Measurements from ENCODE around the gene ANKFY1.

The ANKFY1 gene

DNA sequence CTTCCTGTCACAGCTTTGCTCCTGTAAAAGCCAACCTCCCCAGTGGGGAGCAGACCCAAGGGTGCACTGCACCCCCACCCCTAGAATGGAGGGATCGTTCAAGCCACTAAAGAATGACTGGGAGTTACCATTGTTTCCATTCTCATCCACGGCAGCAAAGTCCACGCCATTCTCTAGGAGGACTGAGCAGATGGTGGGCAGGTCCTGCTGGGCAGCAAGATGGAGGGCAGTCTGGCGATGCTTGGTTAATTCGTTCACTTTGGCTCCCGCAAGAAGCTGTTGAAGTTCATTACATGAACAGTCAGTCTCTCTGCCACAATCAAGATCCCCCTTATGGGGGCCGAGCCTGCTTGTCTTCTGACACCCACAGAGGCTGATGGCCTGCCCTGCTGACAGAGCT is 90.0 kb downstream of the ANKFY1 start:
- H3K4me2 ChIP-seq (ENCODE audit: insufficient read depth, low read length), result no peak overlapping the region
- no peak overlapping the region for H3K4me3 ChIP-seq (ENCODE audit: low read depth in 1 of 2, low read length in 2 of 2)
- no peak for TF ChIP-seq EZH2 (IDR thresholded peaks at IDR 0.05; ENCODE audit: borderline replicate concordance, low read depth, low read length, severe bottlenecking)
- TF ChIP-seq, protein P1, sequence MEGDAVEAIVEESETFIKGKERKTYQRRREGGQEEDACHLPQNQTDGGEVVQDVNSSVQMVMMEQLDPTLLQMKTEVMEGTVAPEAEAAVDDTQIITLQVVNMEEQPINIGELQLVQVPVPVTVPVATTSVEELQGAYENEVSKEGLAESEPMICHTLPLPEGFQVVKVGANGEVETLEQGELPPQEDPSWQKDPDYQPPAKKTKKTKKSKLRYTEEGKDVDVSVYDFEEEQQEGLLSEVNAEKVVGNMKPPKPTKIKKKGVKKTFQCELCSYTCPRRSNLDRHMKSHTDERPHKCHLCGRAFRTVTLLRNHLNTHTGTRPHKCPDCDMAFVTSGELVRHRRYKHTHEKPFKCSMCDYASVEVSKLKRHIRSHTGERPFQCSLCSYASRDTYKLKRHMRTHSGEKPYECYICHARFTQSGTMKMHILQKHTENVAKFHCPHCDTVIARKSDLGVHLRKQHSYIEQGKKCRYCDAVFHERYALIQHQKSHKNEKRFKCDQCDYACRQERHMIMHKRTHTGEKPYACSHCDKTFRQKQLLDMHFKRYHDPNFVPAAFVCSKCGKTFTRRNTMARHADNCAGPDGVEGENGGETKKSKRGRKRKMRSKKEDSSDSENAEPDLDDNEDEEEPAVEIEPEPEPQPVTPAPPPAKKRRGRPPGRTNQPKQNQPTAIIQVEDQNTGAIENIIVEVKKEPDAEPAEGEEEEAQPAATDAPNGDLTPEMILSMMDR (IDR thresholded peaks at IDR 0.05; ENCODE audit: borderline replicate concordance, extremely low read depth, low read length, poor library complexity, severe bottlenecking), result no peak
- ATAC-seq (ENCODE audit: insufficient read depth, low read depth) (no peak), DNase-seq (no peak)
- no peaks in the 10 kb centered on the region for H3K9me3 ChIP-seq (ENCODE audit: insufficient read depth, low read length, severe bottlenecking)
- no peaks in the 10 kb centered on the region; the same call in 1 of the 2 replicates for H3K4me1 ChIP-seq (ENCODE audit: insufficient read depth, low read length)
- no peaks in the 10 kb centered on the region for H3K79me2 ChIP-seq (ENCODE audit: insufficient read depth, low read length)
- no peaks in the 10 kb centered on the region for H3K27me3 ChIP-seq (ENCODE audit: insufficient read depth, low read length, poor library complexity)
- H3K36me3 ChIP-seq (ENCODE audit: insufficient read depth, low read length), result peaks cover 99% of the 10 kb centered on the region
- H2AFZ ChIP-seq (ENCODE audit: low read depth, low read length), result no peak overlapping the region
- no peak overlapping the region for H3K9ac ChIP-seq (ENCODE audit: low read depth, low read length)
- peaks cover 5% of the 10 kb centered on the region for H4K20me1 ChIP-seq (ENCODE audit: insufficient read depth, low read length)
- no peak overlapping the region for H3K27ac ChIP-seq (ENCODE audit: low read length)

DNA sequence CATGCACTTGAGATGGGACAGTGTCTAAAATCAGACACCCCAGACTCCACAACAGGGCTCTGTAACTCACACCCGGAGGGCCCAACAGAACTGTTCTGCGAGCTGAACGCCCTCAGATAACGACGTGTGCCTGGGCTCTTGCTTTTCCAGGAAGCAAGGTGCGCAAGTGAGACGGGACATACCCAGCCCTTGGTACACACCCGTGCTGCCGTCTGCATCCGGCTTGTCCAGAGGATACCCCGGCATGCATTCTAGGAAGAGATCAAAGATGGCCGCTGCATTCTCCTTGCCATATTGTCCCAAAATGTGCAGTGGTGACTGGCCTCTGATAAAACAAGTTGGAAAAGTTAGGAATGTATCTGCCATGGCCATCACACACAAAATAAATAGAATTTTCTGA is 91.4 kb downstream of the ANKFY1 start:
- no peak for TF ChIP-seq EZH2 (IDR thresholded peaks at IDR 0.05; ENCODE audit: borderline replicate concordance, low read depth, low read length, severe bottlenecking)
- TF ChIP-seq, protein P1 (IDR thresholded peaks at IDR 0.05; ENCODE audit: borderline replicate concordance, extremely low read depth, low read length, poor library complexity, severe bottlenecking), result no peak
- Histone ChIP-seq H3K4me3 (ENCODE audit: low read depth in 1 of 2, low read length in 2 of 2) (no peak overlapping the region), H3K9ac (ENCODE audit: low read depth, low read length) (no peak overlapping the region), H3K27ac (ENCODE audit: low read length) (no peak overlapping the region), H3K4me1 (ENCODE audit: insufficient read depth, low read length) (no peaks in the 10 kb centered on the region; the same call in 1 of the 2 replicates), H3K36me3 (ENCODE audit: insufficient read depth, low read length) (peaks cover 97% of the 10 kb centered on the region), H3K79me2 (ENCODE audit: insufficient read depth, low read length) (no peaks in the 10 kb centered on the region), H3K27me3 (ENCODE audit: insufficient read depth, low read length, poor library complexity) (no peaks in the 10 kb centered on the region), H3K4me2 (ENCODE audit: insufficient read depth, low read length) (no peak overlapping the region), H3K9me3 (ENCODE audit: insufficient read depth, low read length, severe bottlenecking) (no peaks in the 10 kb centered on the region), H2AFZ (ENCODE audit: low read depth, low read length) (no peak overlapping the region), H4K20me1 (ENCODE audit: insufficient read depth, low read length) (peaks cover 4% of the 10 kb centered on the region; the same call in 1 of the 2 replicates)
- ATAC-seq (ENCODE audit: insufficient read depth, low read depth) (no peak), DNase-seq (no peak)

DNA sequence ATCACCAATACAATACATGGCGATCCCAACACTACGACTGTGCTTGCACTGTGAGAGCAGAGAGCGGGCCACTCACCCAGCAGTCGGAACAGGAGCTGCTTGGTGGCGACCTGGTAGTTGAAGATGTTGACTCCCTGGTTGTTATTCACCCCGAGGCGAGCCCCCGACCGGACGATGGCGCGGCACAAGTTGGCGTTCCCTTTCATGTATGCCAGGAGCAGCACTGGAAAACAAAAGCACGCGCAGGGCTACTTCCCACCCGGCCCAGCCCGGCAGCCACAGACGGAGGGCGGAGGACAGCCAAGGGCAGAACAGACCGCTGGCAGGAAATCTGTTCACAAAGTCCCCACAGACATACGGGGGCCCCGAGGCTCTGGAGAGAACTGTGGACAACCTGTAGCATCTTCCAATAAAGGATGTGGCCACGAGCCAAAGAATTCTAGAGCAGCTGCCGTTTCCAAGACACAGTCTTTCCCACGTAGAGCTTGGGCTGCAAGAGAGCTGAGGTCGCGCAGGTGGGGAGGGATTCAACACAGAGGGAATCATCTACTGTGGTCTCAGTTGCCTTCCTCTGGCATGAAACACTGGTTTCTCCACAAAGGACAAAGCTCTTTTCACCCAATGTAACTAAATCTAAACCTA is 93.0 kb downstream of the ANKFY1 start:
- Histone ChIP-seq H3K27ac (ENCODE audit: low read length) (no peak overlapping the region), H3K4me2 (ENCODE audit: insufficient read depth, low read length) (no peak overlapping the region), H2AFZ (ENCODE audit: low read depth, low read length) (no peak overlapping the region), H3K36me3 (ENCODE audit: insufficient read depth, low read length) (peaks cover 96% of the 10 kb centered on the region), H3K79me2 (ENCODE audit: insufficient read depth, low read length) (no peaks in the 10 kb centered on the region), H3K9ac (ENCODE audit: low read depth, low read length) (no peak overlapping the region), H3K27me3 (ENCODE audit: insufficient read depth, low read length, poor library complexity) (no peaks in the 10 kb centered on the region), H4K20me1 (ENCODE audit: insufficient read depth, low read length) (0 out of 2 replicates have a peak, but pooled peaks cover 3% of the 10 kb centered on the region), H3K9me3 (ENCODE audit: insufficient read depth, low read length, severe bottlenecking) (no peaks in the 10 kb centered on the region), H3K4me1 (ENCODE audit: insufficient read depth, low read length) (no peaks in the 10 kb centered on the region), H3K4me3 (ENCODE audit: low read depth in 1 of 2, low read length in 2 of 2) (no peak overlapping the region)
- DNase-seq (no peak), ATAC-seq (ENCODE audit: insufficient read depth, low read depth) (no peak)
- TF ChIP-seq EZH2 (IDR thresholded peaks at IDR 0.05; ENCODE audit: borderline replicate concordance, low read depth, low read length, severe bottlenecking), result no peak
- TF ChIP-seq, protein P1 (IDR thresholded peaks at IDR 0.05; ENCODE audit: borderline replicate concordance, extremely low read depth, low read length, poor library complexity, severe bottlenecking), result no peak
